Inflammatory macrophage treated with lipopolysaccharide for 4 hours (primary cell): ENCODE data around the gene TRIM54.
"Not testable (repeated sequence)": the region's sequence is repeated elsewhere in the genome, so short reads cannot be mapped to it uniquely, and the experiment has no call there.

Source experiments
- DNase-seq: peaks from one replicate; pipeline ENCODE4 v3.0.0-alpha.2; 2020

The TRIM54 gene

DNA sequence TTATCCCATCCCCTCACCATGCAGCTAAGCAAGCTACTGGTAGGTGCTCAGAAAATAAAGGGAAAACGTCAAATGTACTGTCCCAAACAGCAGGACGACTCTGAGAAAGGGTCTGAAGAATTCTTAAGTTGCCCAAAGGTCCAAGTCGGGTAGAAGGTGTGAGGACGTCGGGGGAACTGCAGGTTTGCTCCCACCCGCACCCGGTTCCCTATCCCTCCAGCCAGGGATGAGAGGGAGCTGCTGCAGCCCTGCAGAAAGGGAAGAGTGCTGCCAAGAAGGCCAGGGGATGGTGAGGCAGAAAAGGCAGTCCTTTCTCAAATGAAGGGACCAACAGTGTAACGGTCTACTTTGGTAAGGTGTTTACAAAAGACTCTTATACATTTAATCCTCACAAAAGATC is 32.9 kb downstream of the TRIM54 start:
- no peak for DNase-seq

DNA sequence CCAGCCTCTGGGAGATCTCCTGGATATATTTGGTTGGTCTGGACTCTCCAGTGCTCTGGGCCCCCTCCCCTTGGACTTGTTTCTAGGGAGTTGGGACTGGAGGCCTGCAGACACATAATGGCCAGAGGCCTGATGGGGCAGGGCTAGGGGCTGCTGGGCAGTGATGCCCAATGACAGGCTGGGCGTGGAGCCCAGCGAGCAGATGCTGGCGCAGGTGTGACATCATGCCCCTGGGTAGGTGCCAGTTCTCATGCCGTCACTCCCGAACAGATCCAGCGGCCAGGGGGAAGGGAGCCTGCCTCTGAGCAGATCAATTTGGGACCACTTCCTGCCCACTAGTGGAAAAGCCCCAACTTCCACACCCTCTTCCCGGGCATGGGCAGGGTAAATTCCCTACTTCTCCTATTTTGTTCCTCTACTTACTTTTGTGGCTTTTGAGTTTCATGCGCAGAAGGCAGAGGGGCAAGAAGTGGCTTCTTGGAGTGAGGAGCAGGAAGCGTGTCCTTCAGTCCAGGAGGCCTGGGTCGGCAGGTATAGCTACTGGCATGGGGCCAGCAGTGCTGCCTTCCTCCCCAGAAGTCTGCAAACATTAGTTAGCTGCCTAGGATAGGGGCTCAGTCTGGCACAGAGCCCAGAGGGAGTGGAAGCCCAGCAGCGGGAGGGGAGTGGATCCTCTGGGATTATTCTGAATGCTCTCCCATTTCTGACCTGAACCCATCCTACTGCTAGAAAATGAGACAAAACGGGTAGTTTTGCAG is 34.6 kb downstream of the TRIM54 start:
- DNase-seq = peak; percentile 29

DNA sequence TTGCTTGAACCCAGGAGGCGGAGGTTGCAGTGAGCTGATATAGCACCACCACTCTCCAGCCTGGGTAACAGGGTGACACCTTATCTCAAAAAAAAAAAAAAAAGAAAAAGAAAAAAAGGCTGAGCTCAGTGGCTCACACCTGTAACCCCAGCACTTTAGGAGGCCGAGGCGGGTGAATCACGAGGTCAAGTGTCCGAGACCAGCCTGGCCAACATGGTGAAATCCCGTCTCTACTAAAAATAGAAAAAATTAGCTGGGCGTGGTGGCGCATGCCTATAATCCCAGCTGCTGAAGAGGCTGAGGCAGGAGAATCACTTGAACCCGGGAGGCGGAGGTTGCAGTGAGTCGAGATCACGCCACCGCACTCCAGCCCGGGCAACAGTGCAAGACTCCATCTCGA is 37.6 kb downstream of the TRIM54 start:
- DNase-seq = not testable (repeated sequence)

DNA sequence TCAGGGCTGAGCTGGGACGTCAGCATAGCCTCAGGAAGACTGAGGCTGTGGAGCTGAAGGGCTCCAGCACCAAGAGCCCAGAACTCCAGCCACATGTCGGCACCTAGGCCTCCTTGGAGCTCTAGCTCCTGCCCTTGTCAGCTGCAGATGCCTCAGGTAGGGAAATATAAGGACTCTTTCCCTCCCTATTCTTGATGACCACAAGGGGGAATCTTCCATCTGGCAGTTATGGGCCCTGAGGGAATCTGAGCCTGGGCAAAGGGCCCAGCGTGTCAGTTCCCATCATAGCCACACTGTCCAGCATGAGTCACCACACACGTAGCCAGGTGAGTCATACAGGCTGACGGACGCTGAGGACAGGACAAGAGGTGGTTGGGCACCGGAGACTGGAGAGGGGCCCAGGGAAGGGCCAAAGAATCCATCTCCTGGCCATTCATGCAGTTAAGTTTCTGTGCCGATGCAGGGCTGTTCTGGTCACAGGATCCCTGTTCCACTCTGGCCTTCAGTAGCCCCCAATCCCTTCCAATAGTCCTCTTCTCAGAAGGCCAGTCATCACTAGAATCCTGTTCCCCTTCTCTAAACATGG is 38.8 kb downstream of the TRIM54 start:
- peak; percentile 65 for DNase-seq

DNA sequence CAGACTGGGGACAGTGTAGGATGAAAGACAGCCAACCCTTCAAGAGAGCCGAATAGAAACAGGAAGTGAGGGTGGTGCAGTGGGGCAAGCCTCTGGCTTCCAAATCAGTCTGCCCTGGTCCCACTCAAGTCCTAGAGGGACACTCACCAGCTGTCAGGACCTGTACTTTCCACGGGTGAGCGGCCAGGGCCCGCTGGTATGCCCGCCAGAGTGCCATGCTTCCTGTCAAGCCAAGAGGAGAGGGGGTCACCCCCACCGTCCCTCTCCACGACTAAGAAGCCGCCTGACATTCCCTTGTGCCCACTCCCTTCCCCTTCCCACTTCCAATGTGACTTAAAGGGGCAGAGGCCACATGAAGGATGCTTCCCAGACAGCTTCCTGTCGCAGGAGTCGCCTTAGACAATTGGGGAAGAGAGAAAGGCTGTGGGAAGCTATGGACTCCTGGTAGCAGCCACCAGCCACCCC is 40.1 kb downstream of the TRIM54 start:
- peak; percentile 49 for DNase-seq

DNA sequence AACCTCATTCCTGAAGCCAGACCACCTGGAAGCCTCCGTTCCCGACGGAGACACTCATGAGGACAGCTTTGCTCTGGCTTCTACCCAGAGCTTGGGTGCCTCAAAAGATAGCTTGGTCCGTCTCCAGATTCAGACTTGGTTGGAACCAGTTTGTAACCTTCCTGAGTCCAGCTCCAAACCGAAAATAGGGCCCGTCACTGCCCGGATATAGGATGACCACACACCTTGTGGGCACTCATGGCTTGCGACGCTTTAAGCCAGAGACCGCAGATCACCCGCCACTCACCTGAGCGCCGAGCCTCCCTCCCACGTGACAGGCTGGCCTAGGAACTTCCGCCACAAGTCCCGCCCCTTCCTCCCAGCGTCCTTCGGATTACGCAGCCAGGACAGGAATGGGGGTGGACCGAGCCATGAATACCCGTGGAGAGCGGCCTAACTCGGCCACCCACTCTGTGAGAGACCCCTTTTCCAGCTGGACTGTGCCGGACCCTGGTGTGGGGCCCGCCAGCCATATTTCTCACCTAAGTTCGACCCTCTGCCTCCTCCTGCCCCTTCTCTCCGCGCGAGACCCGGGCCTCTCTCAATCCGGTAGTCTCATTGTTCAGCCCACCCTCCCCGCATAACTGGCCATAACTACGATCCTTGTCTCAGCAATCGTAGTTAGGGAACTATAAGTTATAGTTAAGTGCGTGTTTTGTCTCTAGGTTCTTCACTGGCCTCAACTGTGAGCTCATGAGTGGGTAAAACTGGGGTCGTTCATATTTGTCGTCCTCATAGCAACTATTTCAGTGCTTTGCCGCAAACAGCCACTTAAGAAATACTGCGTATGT is 40.8 kb downstream of the TRIM54 start, which contains the start of gene MPV17:
Gene MPV17 (minus strand): TSS at position 332 of the 830 bp plus-strand sequence. CDS start 580 bp downstream, outside the sequence.
- peak; percentile 90 for DNase-seq

DNA sequence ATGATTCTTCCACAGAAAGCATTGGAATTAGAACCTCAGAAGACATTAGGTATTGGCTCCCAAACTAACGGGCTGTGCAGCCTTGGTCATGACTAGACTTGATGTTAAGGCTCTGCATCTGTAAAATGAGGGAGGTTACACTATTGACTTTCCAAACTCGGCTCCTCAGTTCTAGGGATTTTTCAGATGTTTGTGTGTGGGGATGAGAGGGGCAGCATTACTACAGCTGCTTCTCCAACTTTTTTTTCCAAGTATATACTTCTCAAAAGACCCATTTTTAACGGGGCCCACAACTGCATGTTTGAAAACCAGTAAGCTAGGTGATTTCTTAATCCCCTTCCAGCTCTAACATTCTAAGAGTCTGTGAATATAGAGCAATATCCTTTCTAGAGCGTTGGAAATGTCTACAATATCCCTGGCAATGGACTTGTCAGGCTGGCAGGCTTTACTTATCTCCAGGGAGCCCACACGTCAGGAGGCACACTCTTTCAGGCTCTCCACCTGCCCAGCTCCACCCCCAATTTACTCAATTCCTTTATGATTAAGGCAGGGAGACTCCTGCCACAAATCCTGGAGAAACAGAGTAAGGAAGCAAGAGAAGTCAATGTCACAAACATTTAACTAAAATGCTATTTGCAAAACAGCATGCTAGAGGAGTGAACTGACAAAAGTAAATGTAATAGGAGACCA is 41.5 kb downstream of the TRIM54 start:
- no peak for DNase-seq

DNA sequence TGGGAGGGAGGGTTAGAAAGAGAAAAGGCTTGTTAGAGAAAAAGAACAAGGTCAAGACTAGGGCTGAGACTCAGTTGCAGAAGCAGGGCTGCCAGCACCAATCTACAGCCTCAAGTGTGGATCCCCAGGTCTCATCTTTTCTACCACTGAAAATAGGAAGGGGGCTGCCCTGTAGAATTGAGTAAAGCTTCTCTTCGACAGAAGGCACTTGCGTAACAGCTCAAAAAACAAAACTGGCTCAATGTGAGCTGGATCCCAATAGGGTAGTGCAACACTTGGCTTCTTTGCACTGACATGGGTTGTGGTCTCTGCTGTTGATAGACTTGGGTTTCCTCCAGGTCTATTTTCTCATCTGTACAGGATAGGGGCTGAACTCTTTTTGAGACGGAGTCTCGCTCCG is 42.5 kb downstream of the TRIM54 start:
- no peak for DNase-seq

DNA sequence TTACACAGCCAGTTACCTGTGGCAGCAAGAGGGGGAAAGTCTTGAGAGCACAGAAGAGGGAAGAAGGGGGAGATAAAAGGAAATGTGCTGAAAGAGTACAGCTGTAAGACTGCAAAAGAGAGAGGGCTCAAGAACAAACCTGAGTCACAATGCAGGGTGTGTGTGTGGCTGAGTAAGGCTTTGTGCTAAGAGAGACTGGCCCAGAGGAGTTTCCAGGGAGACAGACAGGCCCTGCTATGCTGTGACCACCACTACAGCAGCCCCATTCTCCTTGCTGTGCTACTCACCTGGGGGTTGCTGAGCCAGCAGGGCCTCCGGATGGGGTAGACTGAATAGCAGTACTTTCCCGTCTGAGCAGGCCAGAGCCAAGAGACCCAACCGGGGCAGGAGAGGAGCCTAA is 53.1 kb downstream of the TRIM54 start:
- no peak for DNase-seq

DNA sequence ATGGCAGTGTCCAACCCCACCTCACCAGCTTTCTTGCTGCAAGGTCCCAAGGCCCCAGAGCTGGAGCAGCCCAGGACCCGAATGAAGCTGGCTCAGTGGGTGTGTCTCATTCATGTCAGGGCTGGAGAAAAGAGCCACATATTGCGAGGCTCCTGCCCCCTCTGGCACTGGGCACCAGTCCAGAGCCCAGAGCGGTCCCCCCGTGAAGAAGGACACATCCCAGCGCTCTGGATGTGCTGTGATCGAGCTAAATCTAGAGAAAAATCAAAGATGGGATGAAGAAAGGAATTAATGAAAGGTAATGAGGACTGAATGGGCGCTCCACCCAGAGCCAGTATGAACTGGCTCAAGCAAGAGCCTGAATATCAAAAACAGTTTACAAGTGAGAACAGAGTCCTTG is 53.9 kb downstream of the TRIM54 start:
- DNase-seq = no peak

DNA sequence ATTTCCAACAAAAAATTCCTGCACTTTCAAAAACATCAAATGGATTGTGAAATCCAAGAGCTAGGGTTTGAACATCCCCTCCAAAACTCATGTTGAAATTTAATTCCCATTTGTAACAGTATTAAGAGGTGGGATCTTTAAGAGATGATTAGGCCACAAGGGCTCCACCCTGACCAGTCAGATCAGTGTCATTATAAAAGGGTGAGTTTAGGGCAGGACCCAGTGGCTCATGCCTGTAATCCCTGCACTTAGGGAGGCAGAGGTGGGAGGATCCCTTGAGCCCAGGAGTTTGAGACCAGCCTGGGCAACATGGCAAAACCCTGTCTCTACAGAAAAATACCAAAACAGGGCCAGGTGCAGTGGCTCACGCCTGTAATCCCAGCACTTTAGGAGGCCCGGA is 65.4 kb downstream of the TRIM54 start:
- no peak for DNase-seq

DNA sequence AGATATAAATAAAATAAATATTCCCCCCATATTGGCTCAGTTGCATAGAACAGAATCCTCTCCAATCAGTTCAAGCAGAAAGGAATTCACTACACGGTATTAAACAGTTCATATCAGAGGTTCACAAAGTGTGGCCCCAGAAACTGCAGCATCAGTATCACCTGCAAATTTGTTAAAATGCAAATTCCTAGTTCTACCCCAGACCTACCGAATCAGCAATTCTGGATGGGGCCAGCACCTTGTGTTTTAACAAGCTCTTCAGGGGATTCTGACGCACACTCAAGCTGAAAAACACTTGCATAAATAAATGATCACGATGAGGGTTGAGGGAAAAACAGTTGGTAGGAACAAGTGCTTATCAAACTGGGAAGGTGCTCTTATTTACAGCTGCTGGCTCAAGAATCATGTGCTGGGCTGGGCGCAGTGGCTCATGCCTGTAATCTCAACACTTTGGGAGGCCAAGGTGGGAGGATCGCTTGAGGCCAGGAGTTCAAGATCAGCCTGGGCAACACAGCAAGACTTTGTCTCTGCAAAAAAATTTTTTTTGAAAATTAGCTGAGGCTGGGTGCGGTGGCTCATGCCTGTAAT is 68.0 kb downstream of the TRIM54 start:
- DNase-seq = no peak

DNA sequence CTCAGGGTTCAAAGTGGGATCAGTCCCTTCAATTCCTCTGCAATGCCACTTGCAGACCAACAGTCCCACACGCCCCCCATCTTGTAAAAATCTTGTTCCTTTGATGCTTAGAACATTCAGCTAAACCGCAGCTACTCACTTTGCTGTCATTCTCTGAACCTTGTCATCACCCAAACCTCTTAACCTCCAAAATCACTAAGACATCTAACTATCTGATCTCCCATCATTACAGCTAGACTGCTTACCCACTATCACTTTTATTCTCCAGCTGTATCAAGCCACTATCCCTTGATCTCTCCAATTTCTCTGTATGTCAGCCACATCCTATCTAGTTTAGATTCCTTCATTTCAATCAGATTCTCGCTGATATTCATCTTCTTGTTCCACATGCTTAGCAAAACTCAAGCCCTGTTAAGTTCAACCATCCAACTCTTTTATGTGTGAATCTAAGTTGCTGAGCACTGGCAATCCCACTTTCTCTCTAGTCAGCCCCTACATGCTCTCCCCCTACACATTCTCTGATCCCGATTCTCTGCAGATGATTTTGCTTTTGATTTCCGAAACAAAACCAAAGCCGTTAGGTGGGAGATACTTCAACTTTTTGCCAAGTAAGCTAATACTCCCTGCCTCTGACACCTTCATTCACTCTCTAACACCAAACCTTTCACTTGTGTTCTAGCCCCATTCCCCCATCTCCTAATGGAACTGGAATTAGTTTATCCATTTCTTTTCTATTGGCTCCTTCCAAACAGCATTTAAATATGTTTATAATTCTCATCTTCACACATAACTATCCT is 69.8 kb downstream of the TRIM54 start:
- no peak for DNase-seq

DNA sequence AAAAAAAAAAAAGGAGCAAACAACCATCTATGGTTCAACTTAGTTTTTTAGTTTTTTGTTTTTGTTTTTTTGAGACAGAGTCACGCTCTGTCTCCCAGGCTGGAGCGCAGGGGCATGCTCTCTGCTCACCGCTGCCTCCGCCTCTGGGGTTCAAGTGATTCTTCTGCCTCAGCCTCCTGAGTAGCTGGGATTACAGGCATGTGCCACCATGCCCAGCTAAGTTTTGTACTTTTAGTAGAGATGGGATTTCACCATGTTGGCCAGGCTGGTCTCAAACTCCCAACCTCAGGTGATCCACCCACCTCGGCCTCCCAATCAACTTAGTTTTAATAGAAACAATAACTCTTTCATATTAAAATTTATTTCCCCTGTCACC is 71.1 kb downstream of the TRIM54 start:
- not testable (repeated sequence) for DNase-seq

DNA sequence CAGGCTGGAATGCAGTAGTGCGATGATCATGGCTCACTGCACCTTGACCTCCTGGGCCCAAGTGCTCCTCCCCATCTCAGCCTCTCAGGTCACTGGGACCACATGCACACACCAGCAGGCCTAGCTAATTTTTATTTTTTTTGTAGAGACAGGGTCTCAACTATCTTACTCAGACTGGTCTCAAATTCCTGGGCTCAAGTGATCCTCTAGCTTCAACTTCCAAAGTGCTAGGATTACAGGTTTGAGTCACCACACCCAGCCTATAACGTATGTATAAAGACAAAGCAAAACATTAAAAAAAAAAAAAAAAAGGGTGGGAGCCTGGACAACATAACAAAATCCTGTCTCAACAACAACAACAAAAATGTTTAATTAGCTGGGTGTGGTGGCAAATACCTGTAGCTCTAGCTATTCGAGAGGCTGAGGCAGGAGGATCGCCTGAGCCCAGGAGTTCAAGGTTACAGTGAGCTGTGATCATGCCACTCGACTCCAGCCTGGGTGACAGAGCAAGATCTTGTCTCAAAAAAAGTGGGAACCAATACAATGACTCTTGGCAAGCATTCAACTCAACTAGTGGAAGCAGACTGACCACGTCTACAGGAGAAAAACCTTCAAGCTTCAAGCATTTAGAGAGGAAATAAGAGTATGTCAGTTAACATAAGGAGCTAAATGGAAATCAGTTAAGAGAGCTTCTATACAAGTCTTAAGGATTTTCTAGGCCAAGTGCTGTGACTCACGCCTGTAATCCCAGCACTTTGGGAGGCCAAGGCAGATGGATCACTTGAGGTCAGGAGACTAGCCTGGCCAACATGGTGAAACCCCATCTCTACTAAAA is 71.8 kb downstream of the TRIM54 start:
- peak; percentile 15 for DNase-seq

DNA sequence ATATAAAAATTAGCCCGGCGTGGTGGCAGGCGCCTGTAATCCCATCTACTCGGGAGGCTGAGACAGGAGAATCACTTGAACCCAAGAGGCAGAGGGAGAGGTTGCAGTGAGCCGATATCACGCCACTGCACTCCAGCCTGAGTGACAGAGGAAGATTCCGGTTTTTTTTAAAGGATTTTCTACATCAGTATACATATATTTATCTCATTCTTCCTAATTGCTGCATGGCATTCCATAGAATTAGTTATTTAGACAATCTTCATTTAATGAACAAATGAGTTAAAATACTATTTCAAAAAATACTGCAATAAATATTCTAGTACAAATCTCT is 72.3 kb downstream of the TRIM54 start:
- no peak for DNase-seq

DNA sequence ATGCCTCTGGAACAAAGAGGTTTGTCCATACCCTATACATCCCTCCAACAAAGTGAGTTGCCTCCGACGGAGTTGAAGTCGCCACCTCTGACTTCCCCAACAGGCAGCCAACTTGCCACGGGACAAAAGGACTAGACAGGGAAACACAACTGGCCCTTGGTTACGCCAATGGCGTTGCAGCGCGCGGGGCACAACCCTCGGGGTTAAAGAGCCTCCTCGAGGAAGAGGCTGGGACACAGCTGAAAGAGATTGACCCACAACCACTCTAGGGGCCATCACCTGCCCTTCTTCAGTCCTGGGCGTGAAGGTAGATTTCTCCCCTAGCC is 73.8 kb downstream of the TRIM54 start:
- peak; percentile 84 for DNase-seq

DNA sequence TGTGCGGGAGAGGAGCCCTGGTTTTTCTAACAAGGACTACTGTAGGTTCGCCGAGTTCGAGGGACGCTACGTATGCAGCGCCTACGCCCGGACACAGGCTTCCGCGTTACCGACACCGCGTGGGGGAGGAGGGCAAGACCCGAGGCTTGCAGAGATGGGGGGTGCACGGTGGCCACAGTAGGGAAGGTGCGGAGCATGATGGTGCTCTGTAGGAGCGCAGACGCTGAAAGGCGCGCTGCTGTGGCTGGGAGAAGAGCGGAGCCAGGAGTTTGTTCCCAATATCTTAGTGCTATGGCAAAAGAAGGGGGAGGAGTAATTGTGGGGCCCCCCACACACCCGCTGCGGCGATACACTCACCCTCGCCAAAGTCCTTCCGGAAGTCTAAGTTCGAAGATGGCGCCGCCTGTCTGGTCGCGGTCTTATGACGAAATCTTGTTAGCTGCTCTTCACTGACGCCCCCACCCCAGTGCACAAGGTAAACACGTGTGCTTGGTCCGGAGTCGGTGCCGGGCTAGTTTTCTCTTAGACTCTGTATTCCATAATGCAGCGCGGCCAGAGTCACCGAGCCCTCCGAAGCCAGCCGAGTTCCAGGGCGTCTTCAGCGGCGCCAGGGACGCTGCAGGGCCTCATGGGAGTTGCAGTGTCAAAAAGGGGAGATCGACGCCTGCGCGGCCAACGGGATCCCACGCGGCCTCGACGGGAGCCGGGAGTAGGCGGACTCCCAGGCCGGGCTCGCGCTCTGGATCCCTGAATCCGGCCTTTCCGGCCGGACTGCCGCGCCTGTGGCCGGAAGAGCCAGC is 74.4 kb downstream of the TRIM54 start, which contains the start of gene GTF3C2:
Gene GTF3C2 (minus strand): TSS at position 383 of the 800 bp plus-strand sequence. CDS start 13,210 bp downstream, outside the sequence.
- peak; percentile 95 for DNase-seq
